ENCODE results near the gene DNASE1L2. TPM values are rescaled to one million over a fixed set of nuclear protein-coding genes. Genes with fewer than 3 reads are reported as not detected.

DNASE1L2 gene
- polyA plus RNA-seq, 3 donors = 1.1 TPM; not detected in 2

- intact Hi-C loops (cut with micrococcal nuclease) = loop anchor here in 1 of 2 donors (5.0 kb wide), 1 partner anchor 55 kb away; the partner anchor contains the start of gene ECI1
- no peak overlapping the region for H3K27ac Mint-ChIP-seq
- H3K4me3 Mint-ChIP-seq = peak overlapping the region; percentile 27 to 76
- no peak for TF ChIP-seq CTCF (IDR thresholded peaks at IDR 0.05)
- H3K4me2 ChIP-seq (replicated peaks; ENCODE audit: extremely low read depth, low read length, poor library complexity, severe bottlenecking) = no peak overlapping the region
- no peak overlapping the region for H3K4me3 ChIP-seq (replicated peaks in 1 of 3; ENCODE audit: low read depth in 2 of 3, low read length in 3 of 3)
- no peaks in the 10 kb centered on the region for H3K36me3 ChIP-seq (replicated peaks in 1 of 2; ENCODE audit: control insufficient read depth in 1 of 2, insufficient read depth in 2 of 2, low read length in 2 of 2)
- H2AFZ ChIP-seq (ENCODE audit: insufficient read depth, low read depth, low read length, poor library complexity, severe bottlenecking) = no peak overlapping the region
- no peak for DNase-seq
- no peaks in the 10 kb centered on the region for H4K20me1 ChIP-seq (ENCODE audit: insufficient read depth, low read length)
- no peaks in the 10 kb centered on the region for H3K79me2 ChIP-seq (ENCODE audit: insufficient read depth, low read length)
- peaks cover 4% of the 10 kb centered on the region for H3K4me1 Mint-ChIP-seq
- H3K36me3 Mint-ChIP-seq = no peaks in the 10 kb centered on the region
- peaks cover 3 to 7% of the 10 kb centered on the region in 2 donors for H3K4me1 ChIP-seq (ENCODE audit: control insufficient read depth in 1 of 2, insufficient read depth in 2 of 2, low read length in 2 of 2)
- peaks cover 52 to 82% (median 60%) of the 10 kb centered on the region in 3 donors for H3K27me3 Mint-ChIP-seq (ENCODE audit: low read depth in 3 of 3)
- H3K9me3 Mint-ChIP-seq = peaks cover 0 to 16% (median 4%) of the 10 kb centered on the region in 7 donors
- no peak overlapping the region for H3K27ac ChIP-seq (ENCODE audit: low read depth in 1 of 2, low read length in 2 of 2)
- peaks cover 0 to 7% of the 10 kb centered on the region in 2 donors for H3K9me3 ChIP-seq (replicated peaks in 1 of 2; ENCODE audit: control insufficient read depth in 1 of 2, insufficient read depth in 1 of 2, low read length in 2 of 2)
- 26% methylated on average over 20 of the region's 32 CpGs for WGBS (ENCODE audit: insufficient coverage)
- H3K27me3 ChIP-seq (ENCODE audit: control insufficient read depth in 2 of 2, insufficient read depth in 2 of 2, low read length in 2 of 2) = peaks cover 35 to 56% of the 10 kb centered on the region in 2 donors
- no peak overlapping the region for H3K9ac ChIP-seq (ENCODE audit: insufficient read depth, low read length, poor library complexity, severe bottlenecking)
Observed at GRCh38 chr16:2196981-2197511, 39.2 kb upstream of the DNASE1L2 start.

GRCh38 chr16:2197765-2198164 is 38.5 kb upstream of the DNASE1L2 start:
- peaks cover 3 to 7% of the 10 kb centered on the region in 2 donors for H3K4me1 ChIP-seq (ENCODE audit: control insufficient read depth in 1 of 2, insufficient read depth in 2 of 2, low read length in 2 of 2)
- H2AFZ ChIP-seq (ENCODE audit: insufficient read depth, low read depth, low read length, poor library complexity, severe bottlenecking) = no peak overlapping the region
- peaks cover 35 to 56% of the 10 kb centered on the region in 2 donors for H3K27me3 ChIP-seq (ENCODE audit: control insufficient read depth in 2 of 2, insufficient read depth in 2 of 2, low read length in 2 of 2)
- H3K4me3 Mint-ChIP-seq = peak overlapping the region in 1 of 2 donors; percentile 76
- no peak overlapping the region for H3K4me2 ChIP-seq (replicated peaks; ENCODE audit: extremely low read depth, low read length, poor library complexity, severe bottlenecking)
- intact Hi-C loops (cut with micrococcal nuclease) = loop anchor here in 1 of 2 donors (5.0 kb wide), 1 partner anchor 55 kb away; the partner anchor contains the start of gene ECI1
- no peak overlapping the region for H3K27ac ChIP-seq (ENCODE audit: low read depth in 1 of 2, low read length in 2 of 2)
- no peak overlapping the region for H3K27ac Mint-ChIP-seq
- no peak for DNase-seq
- no peaks in the 10 kb centered on the region for H3K36me3 ChIP-seq (replicated peaks in 1 of 2; ENCODE audit: control insufficient read depth in 1 of 2, insufficient read depth in 2 of 2, low read length in 2 of 2)
- no peak for TF ChIP-seq CTCF (IDR thresholded peaks at IDR 0.05)
- WGBS (ENCODE audit: insufficient coverage) = 76% methylated on average over 5 of the region's 6 CpGs
- no peak overlapping the region for H3K9ac ChIP-seq (ENCODE audit: insufficient read depth, low read length, poor library complexity, severe bottlenecking)
- H3K9me3 ChIP-seq (replicated peaks in 1 of 2; ENCODE audit: control insufficient read depth in 1 of 2, insufficient read depth in 1 of 2, low read length in 2 of 2) = peaks cover 0 to 7% of the 10 kb centered on the region in 2 donors
- peaks cover 4% of the 10 kb centered on the region for H3K4me1 Mint-ChIP-seq
- H4K20me1 ChIP-seq (ENCODE audit: insufficient read depth, low read length) = no peaks in the 10 kb centered on the region
- H3K36me3 Mint-ChIP-seq = no peaks in the 10 kb centered on the region
- peaks cover 52 to 79% (median 60%) of the 10 kb centered on the region in 3 donors for H3K27me3 Mint-ChIP-seq (ENCODE audit: low read depth in 3 of 3)
- peaks cover 0 to 18% (median 6%) of the 10 kb centered on the region in 7 donors for H3K9me3 Mint-ChIP-seq
- no peaks in the 10 kb centered on the region for H3K79me2 ChIP-seq (ENCODE audit: insufficient read depth, low read length)
- H3K4me3 ChIP-seq (replicated peaks in 1 of 3; ENCODE audit: low read depth in 2 of 3, low read length in 3 of 3) = no peak overlapping the region
